Upper lobe of right lung (tissue), 1 donor: ENCODE results near the gene RARB. TPM values are rescaled to one million over a fixed set of nuclear protein-coding genes. Genes with fewer than 3 reads are reported as not detected.

Experiments
- ATAC-seq: fragments of 200-7000 bp; cut with Tn5 transposase; one replicate; pipeline ENCODE4 v1.9.1; 2020; ENCODE audit warnings: mild to moderate bottlenecking, moderate library complexity
- DNase-seq: peaks from one replicate; pipeline ENCODE4 v3.0.0-alpha.2; 2020
- H3K27ac ChIP-seq: fragments of 200-600 bp; one replicate; pipeline ENCODE4 v1.8.0; 2022
- H3K27me3 ChIP-seq: fragments of 200-600 bp; one replicate; pipeline ENCODE4 v1.8.0; 2022; ENCODE audit warnings: mild to moderate bottlenecking
- H3K36me3 ChIP-seq: fragments of 200-600 bp; one replicate; pipeline ENCODE4 v1.8.0; 2022
- H3K4me1 ChIP-seq: fragments of 200-600 bp; one replicate; pipeline ENCODE4 v1.8.0; 2022
- H3K4me3 ChIP-seq: fragments of 200-600 bp; one replicate; pipeline ENCODE4 v1.8.0; 2022; ENCODE audit warnings: mild to moderate bottlenecking
- H3K9me3 ChIP-seq: fragments of 200-600 bp; one replicate; pipeline ENCODE4 v1.8.0; 2022
- CTCF ChIP-seq: fragments of 200-600 bp; IDR thresholded peaks from one replicate; pipeline ENCODE4 v1.8.0; 2022; ENCODE audit warnings: antibody characterized with exemption
- intact Hi-C: fragments of 100-400 bp; cut with DNase I; formaldehyde crosslinking; loops from one replicate; pipeline ENCODE4 v1.11.0; 2022
- total RNA-seq: library from RNA; stranded (reverse); fragmentation: NEBNext Ultra II Directional; extraction: Animal tissue kit (Norgen Biotek cat#: 25700); gene quantifications from one replicate; pipeline ENCODE4 v1.2.1, GENCODE V29; 2021
- donor health status: DM: no; HTN: yes; CAD: no; lungs with severe emphysema.

Gene RARB
- total RNA-seq, 1 donor from 2014 or later: 5.8 TPM

GRCh38 chr3:25547943-25548674 is 120.0 kb downstream of the RARB start:
- DNase-seq: no peak

DNA sequence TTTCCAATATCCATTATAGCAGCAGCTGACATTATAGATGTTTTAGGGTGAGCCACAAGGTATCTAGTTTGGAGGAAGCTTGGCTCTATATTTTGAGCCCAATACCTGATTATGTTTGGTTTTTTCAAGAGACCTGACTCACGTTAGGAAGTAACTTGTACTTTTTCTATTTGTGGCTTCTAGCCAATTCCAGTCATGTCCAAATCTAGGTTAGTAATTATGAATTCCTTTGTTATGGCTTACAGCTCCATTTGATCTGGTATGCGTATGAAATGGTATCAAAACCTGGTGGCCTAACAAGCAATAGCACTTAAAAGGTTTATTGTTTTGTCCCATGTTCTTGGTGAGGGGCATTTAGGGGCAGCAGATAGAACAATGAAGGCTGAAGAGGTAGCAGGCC is 120.8 kb downstream of the RARB start:
- H3K27me3 ChIP-seq: no peaks in the 10 kb centered on the region
- TF ChIP-seq CTCF: no peak
- DNase-seq: no peak
- no peak overlapping the region for H3K4me3 ChIP-seq
- H3K4me1 ChIP-seq: no peaks in the 10 kb centered on the region
- no peaks in the 10 kb centered on the region for H3K9me3 ChIP-seq
- H3K27ac ChIP-seq: no peak overlapping the region
- ATAC-seq: no peak
- intact Hi-C loops: no loop called here
- H3K36me3 ChIP-seq: no peaks in the 10 kb centered on the region

More at GRCh38 chr3:25547943-25548674, 120.0 kb downstream of the RARB start:
- intact Hi-C loops: no loop called here
- no peaks in the 10 kb centered on the region for H3K36me3 ChIP-seq
- no peak for ATAC-seq
- peaks cover under 1% of the 10 kb centered on the region for H3K4me1 ChIP-seq
- no peak overlapping the region for H3K4me3 ChIP-seq
- no peak for TF ChIP-seq CTCF
- H3K27me3 ChIP-seq: no peaks in the 10 kb centered on the region
- H3K9me3 ChIP-seq: no peaks in the 10 kb centered on the region
- no peak overlapping the region for H3K27ac ChIP-seq

DNA sequence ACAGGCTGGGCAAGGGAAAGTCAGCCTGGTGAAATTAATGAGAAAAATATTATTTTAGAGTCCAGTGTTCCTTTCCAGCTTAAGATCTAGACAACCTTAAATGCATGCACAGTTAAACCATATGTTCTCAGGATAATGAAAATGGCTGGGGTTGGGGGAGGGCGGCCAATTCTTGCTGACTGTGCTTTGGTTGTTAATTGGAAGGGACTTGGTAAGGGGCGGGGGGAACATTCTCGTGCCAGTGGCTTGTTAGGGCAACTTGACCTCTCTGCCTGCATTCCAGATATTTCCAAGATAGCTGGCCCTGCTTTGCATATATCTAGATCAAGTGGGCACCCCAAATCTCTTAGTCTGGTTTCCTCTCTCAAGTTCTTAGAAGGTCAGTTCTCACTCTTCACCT is 124.2 kb downstream of the RARB start:
- no peak for TF ChIP-seq CTCF
- H3K36me3 ChIP-seq: no peaks in the 10 kb centered on the region
- no peak overlapping the region for H3K27ac ChIP-seq
- H3K4me1 ChIP-seq: peaks cover 18% of the 10 kb centered on the region
- no peaks in the 10 kb centered on the region for H3K9me3 ChIP-seq
- no peak for ATAC-seq
- no peak overlapping the region for H3K4me3 ChIP-seq
- no peaks in the 10 kb centered on the region for H3K27me3 ChIP-seq
- no peak for DNase-seq
- intact Hi-C loops: no loop called here

DNA sequence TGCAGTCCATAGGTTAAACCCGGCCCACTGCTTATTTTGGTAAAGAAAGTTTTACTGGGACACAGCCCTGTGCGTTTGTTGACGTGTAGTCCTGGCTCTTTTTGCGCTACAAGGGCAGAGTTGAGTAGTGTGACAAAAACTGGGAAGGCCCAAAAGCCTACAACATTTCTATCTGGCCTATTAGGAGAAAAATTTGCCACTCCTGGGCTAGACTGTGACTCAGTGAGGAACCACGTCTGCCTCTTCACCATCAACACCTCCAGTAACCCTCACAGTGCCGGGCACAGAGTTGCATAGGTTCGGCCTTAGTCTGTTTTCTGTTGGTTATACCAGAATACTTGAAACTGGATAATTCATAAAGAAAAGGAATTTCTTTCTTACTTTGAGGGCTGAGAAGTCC is 126.3 kb downstream of the RARB start:
- TF ChIP-seq CTCF: no peak
- DNase-seq (no peak), ATAC-seq (no peak)
- Histone ChIP-seq H3K4me1 (peaks cover 26% of the 10 kb centered on the region), H3K27me3 (no peaks in the 10 kb centered on the region), H3K36me3 (no peaks in the 10 kb centered on the region), H3K27ac (no peak overlapping the region), H3K4me3 (no peak overlapping the region), H3K9me3 (no peaks in the 10 kb centered on the region)
- intact Hi-C loops: no loop called here

- no peak for TF ChIP-seq CTCF
- Histone ChIP-seq H3K4me3 (no peak overlapping the region), H3K36me3 (no peaks in the 10 kb centered on the region), H3K27ac (peak overlapping the region; percentile 33), H3K9me3 (no peaks in the 10 kb centered on the region), H3K27me3 (no peaks in the 10 kb centered on the region), H3K4me1 (peaks cover 26% of the 10 kb centered on the region)
- ATAC-seq: no peak
- intact Hi-C loops: no loop called here
- DNase-seq: no peak
Measured at GRCh38 chr3:25555695-25556437, 127.8 kb downstream of the RARB start.
